GM18499 (cell line): ENCODE results near the gene HTD2.

ENCODE experiments used
- ATAC-seq: cut with Tn5 transposase; IDR thresholded peaks from one replicate; pipeline ENCODE4 v1.9.1; 2021; ENCODE audit warnings: moderate number of reproducible peaks; ENCODE audit not compliant: insufficient read depth, unreplicated experiment

HTD2 gene

GRCh38 chr3:58291671-58292338 is 14.5 kb upstream of the HTD2 start:
- ATAC-seq, result no peak

GRCh38 chr3:58292866-58293265 is 13.5 kb upstream of the HTD2 start:
- ATAC-seq, result no peak

GRCh38 chr3:58293516-58293915 is 12.8 kb upstream of the HTD2 start:
- ATAC-seq, result no peak

- no peak for ATAC-seq
These were observed 10.1 kb upstream of the HTD2 start for GRCh38 chr3:58296269-58296668.

GRCh38 chr3:58296843-58297242 is 9.5 kb upstream of the HTD2 start:
- ATAC-seq, result no peak

- no peak for ATAC-seq
These were observed 8.1 kb upstream of the HTD2 start for GRCh38 chr3:58298190-58298589.

GRCh38 chr3:58299075-58299474 is 7.2 kb upstream of the HTD2 start:
- ATAC-seq, result no peak

- ATAC-seq, result no peak
These were observed 6.3 kb upstream of the HTD2 start for GRCh38 chr3:58299839-58300516.

GRCh38 chr3:58307639-58308215 is 1.4 kb downstream of the HTD2 start:
- ATAC-seq, result no peak

- ATAC-seq, result no peak
These were observed 2.4 kb downstream of the HTD2 start for GRCh38 chr3:58308728-58309127.

GRCh38 chr3:58317811-58318210 is 11.5 kb downstream of the HTD2 start:
- no peak for ATAC-seq

GRCh38 chr3:58321791-58322190 is 15.5 kb downstream of the HTD2 start:
- ATAC-seq, result no peak

- no peak for ATAC-seq
These were observed 16.5 kb downstream of the HTD2 start for GRCh38 chr3:58322793-58323192.

GRCh38 chr3:58323529-58324390 is 17.4 kb downstream of the HTD2 start:
- ATAC-seq, result no peak

- ATAC-seq, result no peak
These were observed 18.4 kb downstream of the HTD2 start for GRCh38 chr3:58324391-58325390.

- no peak for ATAC-seq
These were observed 19.2 kb downstream of the HTD2 start for GRCh38 chr3:58325525-58325992.

GRCh38 chr3:58326267-58326900 is 20.1 kb downstream of the HTD2 start:
- ATAC-seq, result no peak

- ATAC-seq, result no peak
These were observed 23.0 kb downstream of the HTD2 start for GRCh38 chr3:58329150-58329921.
